Transverse colon (tissue), 4 donors: ENCODE data around the gene PCGF6. TPM values are rescaled to one million over a fixed set of nuclear protein-coding genes. Genes with fewer than 3 reads are reported as not detected.
A peak's percentile ranks its signal among the peaks of the same experiment; 100 is the strongest.

ENCODE experiments used
- DNase-seq: peaks from one replicate; pipeline ENCODE4 v3.0.0-alpha.2; 2019
- H3K27ac ChIP-seq, 4 donors: fragments of 200-600 bp; sonication (generic); 2 replicates each; pipeline ENCODE4 v1.5.1; 2016 to 2018; ENCODE audit warnings: inconsistent platforms in 4 of 4
- H3K27me3 ChIP-seq: fragments of 200-600 bp; sonication (generic); 2 replicates; pipeline ENCODE4 v1.5.1; 2017; ENCODE audit warnings: inconsistent platforms
- H3K36me3 ChIP-seq, 4 donors: fragments of 200-600 bp; sonication (generic); 2 replicates each; pipeline ENCODE4 v1.5.1; 2017 to 2019; ENCODE audit warnings: inconsistent platforms in 4 of 4
- H3K4me1 ChIP-seq, 4 donors: fragments of 200-600 bp; sonication (generic); 2 replicates each; pipeline ENCODE4 v1.5.1; 2017 to 2020; ENCODE audit warnings: inconsistent platforms in 4 of 4
- H3K4me3 ChIP-seq, 4 donors: fragments of 200-600 bp; sonication (generic); 1 replicate in 1 of 4; 2 replicates in 3 of 4; pipeline versions ENCODE4 v1.5.1 to v1.6.1; 2017 to 2019; ENCODE audit warnings: inconsistent platforms in 4 of 4
- H3K9me3 ChIP-seq, 2 donors: fragments of 200-600 bp; sonication (generic); 2 replicates each; pipeline ENCODE4 v1.5.1; 2017 to 2019; ENCODE audit warnings: inconsistent platforms in 2 of 2
- CTCF ChIP-seq, 5 experiments: fragments of 200-600 bp in 3 of 5; fragments of 450-650 bp in 2 of 5; sonication (generic) in 3 of 5; IDR thresholded peaks; 1 replicate in 2 of 5; 2 replicates in 3 of 5; pipeline ENCODE4 v1.5.1; 2016 to 2017; ENCODE audit warnings: antibody characterized with exemption in 5 of 5, inconsistent platforms in 3 of 5, mild to moderate bottlenecking in 2 of 5, moderate library complexity in 1 of 5
- EP300 ChIP-seq: sonication (generic); formaldehyde crosslinking; IDR thresholded peaks from one replicate; pipeline ENCODE4 v1.6.1; 2017; ENCODE audit warnings: antibody characterized with exemption, low read depth
- POLR2A ChIP-seq: fragments of 450-650 bp; IDR thresholded peaks from one replicate; pipeline ENCODE4 v1.6.1; 2016; ENCODE audit warnings: antibody characterized with exemption, mild to moderate bottlenecking, moderate library complexity
- POLR2AphosphoS5 ChIP-seq, 3 donors: sonication (generic); formaldehyde crosslinking; IDR thresholded peaks; one replicate each; pipeline ENCODE4 v1.6.1; 2016; ENCODE audit warnings: antibody characterized with exemption in 3 of 3
- WGBS, 2 donors: methylation state at CpG; one replicate each; pipeline ENCODE4 v1.1.5; 2018; ENCODE audit warnings: low coverage in 1 of 2; 5-methylcytosine and 5-hydroxymethylcytosine counted together
- in situ Hi-C, 4 donors: fragments of 200-750 bp; cut with MboI; loops; one replicate each; pipeline versions ENCODE4 v1.15.0 to v1.15.1; 2017; ENCODE audit warnings: low sequenced_read_pairs in 3 of 4, low pct_ligation_motif_present in 1 of 4, low pct_unique_long_range_greater_than_20kb in 1 of 4
- intact Hi-C: fragments of 100-400 bp; cut with DNase I; formaldehyde crosslinking; loops from one replicate; pipeline ENCODE4 v1.15.1; 2023; ENCODE audit warnings: low total_unique reads
- total RNA-seq, 4 donors: library from RNA; depleted of rRNA; stranded (reverse); fragments of >200 nt; gene quantifications; one replicate each; pipeline ENCODE4 v1.1.0, GENCODE V29; 2016

PCGF6 gene
- total RNA-seq, 4 donors from 2014 or later: 5.9 to 44.5 (median 21.6) TPM

- DNase-seq: no peak
- Histone ChIP-seq H3K27me3 (peaks cover 93% of the 10 kb centered on the region), H3K4me1 (peaks cover 0 to 16% (median 12%) of the 10 kb centered on the region in 4 donors), H3K27ac (no peak overlapping the region), H3K4me3 (no peak overlapping the region), H3K9me3 (no peaks in the 10 kb centered on the region), H3K36me3 (no peaks in the 10 kb centered on the region)
- no peak for TF ChIP-seq POLR2AphosphoS5 (IDR thresholded peaks at IDR 0.05)
- TF ChIP-seq POLR2A: no peak
- no peak for TF ChIP-seq CTCF (IDR thresholded peaks at IDR 0.05)
- TF ChIP-seq EP300: no peak
- in situ Hi-C loops (no loop called here), intact Hi-C loops (no loop called here)
- 59 to 74% methylated on average over 2 to 3 of the region's 3 CpGs for WGBS, 2 donors
Observed at GRCh38 chr10:103280031-103280430, 70.9 kb downstream of the PCGF6 start.

- H3K27ac ChIP-seq: no peak overlapping the region
- intact Hi-C loops: no loop called here
- H3K4me1 ChIP-seq: peaks cover 0 to 16% (median 12%) of the 10 kb centered on the region in 4 donors
- no peaks in the 10 kb centered on the region for H3K36me3 ChIP-seq
- H3K4me3 ChIP-seq: no peak overlapping the region
- no peaks in the 10 kb centered on the region for H3K9me3 ChIP-seq
- in situ Hi-C loops: no loop called here
- WGBS, 2 donors: 9% methylated on average over 11 of the region's 11 CpGs; no CpG with 5 or more reads in 1 of the 2 donors
- TF ChIP-seq POLR2AphosphoS5 (IDR thresholded peaks at IDR 0.05) (no peak), CTCF (IDR thresholded peaks at IDR 0.05) (no peak), EP300 (no peak), POLR2A (no peak)
- DNase-seq: peak; percentile 36
- H3K27me3 ChIP-seq: peaks cover 84% of the 10 kb centered on the region
Observed at GRCh38 chr10:103278862-103279298, 72.1 kb downstream of the PCGF6 start.

- 54 to 83% methylated on average over 2 to 12 of the region's 12 CpGs for WGBS, 2 donors
- no peaks in the 10 kb centered on the region for H3K36me3 ChIP-seq
Observed at GRCh38 chr10:103278537-103278823, 72.5 kb downstream of the PCGF6 start.

GRCh38 chr10:103277713-103278536 lies 73.0 kb downstream of the PCGF6 start:
- Histone ChIP-seq H3K4me3 (peak overlapping the region in 2 of 4 donors; percentile 24 to 43), H3K36me3 (no peaks in the 10 kb centered on the region), H3K27me3 (peaks cover 80% of the 10 kb centered on the region), H3K9me3 (no peaks in the 10 kb centered on the region), H3K4me1 (peaks cover 0 to 18% (median 12%) of the 10 kb centered on the region in 4 donors), H3K27ac (no peak overlapping the region)
- in situ Hi-C loops (no loop called here), intact Hi-C loops (no loop called here)
- WGBS, 2 donors: 24% methylated on average over 67 of the region's 76 CpGs; no CpG with 5 or more reads in 1 of the 2 donors
- no peak for DNase-seq
- TF ChIP-seq POLR2AphosphoS5 (IDR thresholded peaks at IDR 0.05): no peak
- TF ChIP-seq EP300: no peak
- TF ChIP-seq POLR2A: no peak
- no peak for TF ChIP-seq CTCF (IDR thresholded peaks at IDR 0.05)

More at GRCh38 chr10:103278537-103278823, 72.5 kb downstream of the PCGF6 start:
- no peak for TF ChIP-seq EP300
- no peak overlapping the region for H3K4me3 ChIP-seq
- intact Hi-C loops (no loop called here), in situ Hi-C loops (no loop called here)
- no peak overlapping the region for H3K27ac ChIP-seq
- peaks cover 84% of the 10 kb centered on the region for H3K27me3 ChIP-seq
- no peak for DNase-seq
- peaks cover 0 to 16% (median 12%) of the 10 kb centered on the region in 4 donors for H3K4me1 ChIP-seq
- no peaks in the 10 kb centered on the region for H3K9me3 ChIP-seq
